ENCODE results near the gene TKTL1.

Gene TKTL1

GRCh38 chrX:154323537-154323936 is 27.9 kb downstream of the TKTL1 start:
- Histone ChIP-seq H3K27me3 (ENCODE audit: low read length) (no peaks in the 10 kb centered on the region), H3K9me3 (ENCODE audit: insufficient read depth, low read length) (no peaks in the 10 kb centered on the region), H3K4me3 (ENCODE audit: insufficient read depth, low read length, poor library complexity, severe bottlenecking) (no peak overlapping the region), H2AFZ (ENCODE audit: low read depth, low read length, severe bottlenecking) (no peak overlapping the region), H4K20me1 (ENCODE audit: low read depth, low read length) (no peaks in the 10 kb centered on the region), H3K27ac (ENCODE audit: low read depth, low read length) (no peak overlapping the region), H3K4me2 (ENCODE audit: low read depth, low read length, poor library complexity, severe bottlenecking) (no peak overlapping the region), H3K9ac (ENCODE audit: low read length) (no peak overlapping the region), H3K9me2 (replicated peaks; ENCODE audit: insufficient read depth, low read length) (no peaks in the 10 kb centered on the region), H3K79me2 (ENCODE audit: insufficient read depth, low read length) (no peaks in the 10 kb centered on the region), H3K36me3 (ENCODE audit: low read length) (no peaks in the 10 kb centered on the region), H3F3A (ENCODE audit: insufficient read depth) (peaks cover 7% of the 10 kb centered on the region; the same call in 1 of the 2 replicates)
- TF ChIP-seq EZH2phosphoT487 (conservative IDR thresholded peaks at IDR 0.05; ENCODE audit: low read length) (no peak), CTCF (IDR thresholded peaks at IDR 0.05; ENCODE audit: insufficient read depth, low read length, poor library complexity, severe bottlenecking) (no peak)

DNA sequence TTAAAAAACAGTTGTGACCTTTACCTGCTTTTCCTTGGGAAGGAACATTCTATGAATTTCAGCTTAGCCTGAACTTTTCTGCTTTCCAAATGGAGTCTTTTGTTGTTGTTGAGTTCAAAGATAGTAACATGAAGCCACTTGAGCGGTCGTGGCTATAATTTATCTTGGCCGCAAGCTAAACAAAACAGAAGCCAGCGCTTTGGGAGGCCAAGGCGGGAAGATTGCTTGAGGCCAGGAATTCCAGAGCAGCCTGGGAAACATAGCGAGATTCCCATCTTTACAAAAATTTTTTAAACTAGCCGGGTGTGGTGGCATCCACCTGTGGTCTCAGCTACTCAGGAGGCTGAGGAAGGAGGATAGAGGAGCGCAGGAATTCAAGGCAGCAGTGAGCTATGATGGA is 29.9 kb downstream of the TKTL1 start:
- Histone ChIP-seq H3F3A (ENCODE audit: insufficient read depth) (peaks cover 7% of the 10 kb centered on the region; the same call in 1 of the 2 replicates), H3K9me2 (replicated peaks; ENCODE audit: insufficient read depth, low read length) (no peaks in the 10 kb centered on the region), H3K27ac (ENCODE audit: low read depth, low read length) (no peak overlapping the region), H3K9me3 (ENCODE audit: insufficient read depth, low read length) (no peaks in the 10 kb centered on the region), H3K27me3 (ENCODE audit: low read length) (no peaks in the 10 kb centered on the region), H3K36me3 (ENCODE audit: low read length) (no peaks in the 10 kb centered on the region), H3K4me3 (ENCODE audit: insufficient read depth, low read length, poor library complexity, severe bottlenecking) (no peak overlapping the region), H4K20me1 (ENCODE audit: low read depth, low read length) (no peaks in the 10 kb centered on the region), H2AFZ (ENCODE audit: low read depth, low read length, severe bottlenecking) (no peak overlapping the region), H3K9ac (ENCODE audit: low read length) (no peak overlapping the region), H3K4me2 (ENCODE audit: low read depth, low read length, poor library complexity, severe bottlenecking) (no peak overlapping the region), H3K79me2 (ENCODE audit: insufficient read depth, low read length) (no peaks in the 10 kb centered on the region)
- TF ChIP-seq CTCF (IDR thresholded peaks at IDR 0.05; ENCODE audit: insufficient read depth, low read length, poor library complexity, severe bottlenecking) (no peak), EZH2phosphoT487 (conservative IDR thresholded peaks at IDR 0.05; ENCODE audit: low read length) (no peak)

DNA sequence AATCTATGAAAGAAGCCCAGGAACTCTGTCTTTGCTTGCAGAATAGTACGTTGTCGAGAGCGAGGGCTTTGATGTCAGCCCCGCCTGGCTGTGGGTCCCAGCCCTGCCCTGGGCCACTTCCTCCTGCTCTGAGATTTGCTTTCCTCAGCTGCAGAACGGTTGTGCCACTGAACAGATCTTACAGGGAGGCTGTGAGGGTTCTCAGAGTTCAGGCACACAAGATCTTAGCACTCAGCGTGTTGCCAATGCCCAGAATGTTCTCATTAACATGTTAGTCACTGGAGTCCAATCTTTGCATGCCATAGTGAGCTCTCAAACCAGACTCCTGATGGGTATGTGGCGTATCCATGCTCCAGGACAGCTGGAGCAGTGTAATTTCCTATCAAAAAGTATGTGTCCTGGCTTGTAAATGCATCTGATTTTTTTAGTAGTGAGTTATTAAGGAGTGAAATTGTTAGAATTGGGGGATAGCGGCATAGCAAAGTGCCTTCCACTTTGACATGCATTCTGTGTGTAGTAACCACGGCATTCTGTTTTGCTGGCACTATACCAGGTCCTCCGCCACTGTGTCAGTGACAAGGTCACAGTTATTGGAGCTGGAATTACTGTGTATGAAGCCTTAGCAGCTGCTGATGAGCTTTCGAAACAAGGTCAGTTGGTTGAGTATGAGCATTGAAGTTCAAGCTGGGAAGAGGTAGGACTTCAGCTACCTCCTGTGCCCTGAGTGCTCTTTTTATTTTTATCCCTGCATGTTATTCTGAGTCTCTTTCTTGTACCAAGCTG is 31.6 kb downstream of the TKTL1 start:
- Histone ChIP-seq H3F3A (ENCODE audit: insufficient read depth) (0 out of 2 replicates have a peak, but pooled peaks cover 7% of the 10 kb centered on the region), H3K9me3 (ENCODE audit: insufficient read depth, low read length) (no peaks in the 10 kb centered on the region), H3K9me2 (replicated peaks; ENCODE audit: insufficient read depth, low read length) (no peaks in the 10 kb centered on the region), H3K4me3 (ENCODE audit: insufficient read depth, low read length, poor library complexity, severe bottlenecking) (no peak overlapping the region), H3K36me3 (ENCODE audit: low read length) (no peaks in the 10 kb centered on the region), H3K9ac (ENCODE audit: low read length) (no peak overlapping the region), H3K27ac (ENCODE audit: low read depth, low read length) (no peak overlapping the region), H3K27me3 (ENCODE audit: low read length) (no peaks in the 10 kb centered on the region), H3K79me2 (ENCODE audit: insufficient read depth, low read length) (no peaks in the 10 kb centered on the region), H4K20me1 (ENCODE audit: low read depth, low read length) (no peaks in the 10 kb centered on the region), H2AFZ (ENCODE audit: low read depth, low read length, severe bottlenecking) (no peak overlapping the region), H3K4me2 (ENCODE audit: low read depth, low read length, poor library complexity, severe bottlenecking) (no peak overlapping the region)
- TF ChIP-seq CTCF (IDR thresholded peaks at IDR 0.05; ENCODE audit: insufficient read depth, low read length, poor library complexity, severe bottlenecking) (no peak), EZH2phosphoT487 (conservative IDR thresholded peaks at IDR 0.05; ENCODE audit: low read length) (no peak)
